SK-N-SH (cell line): ENCODE data around the gene MFAP4.

Experiments used
- GABPA ChIP-seq: IDR thresholded peaks from 2 replicates; pipeline ENCODE4 v1.4.0; 2012; ENCODE audit warnings: low read depth, mild to moderate bottlenecking
- POLR2AphosphoS5 ChIP-seq: IDR thresholded peaks from 2 replicates; pipeline ENCODE4 v1.6.1; 2012; ENCODE audit warnings: low read depth, low read length
- TEAD4 ChIP-seq: IDR thresholded peaks from 2 replicates; pipeline ENCODE4 v1.4.0; 2012; ENCODE audit warnings: mild to moderate bottlenecking, borderline replicate concordance; ENCODE audit not compliant: insufficient read depth
- TF ChIP-seq, protein P1 (sequence below): fragments of 200-600 bp; sonication (generic); IDR thresholded peaks from 2 replicates; pipeline ENCODE4 v1.6.1; 2017; ENCODE audit warnings: antibody characterized with exemption, mild to moderate bottlenecking, moderate library complexity

DNA sequence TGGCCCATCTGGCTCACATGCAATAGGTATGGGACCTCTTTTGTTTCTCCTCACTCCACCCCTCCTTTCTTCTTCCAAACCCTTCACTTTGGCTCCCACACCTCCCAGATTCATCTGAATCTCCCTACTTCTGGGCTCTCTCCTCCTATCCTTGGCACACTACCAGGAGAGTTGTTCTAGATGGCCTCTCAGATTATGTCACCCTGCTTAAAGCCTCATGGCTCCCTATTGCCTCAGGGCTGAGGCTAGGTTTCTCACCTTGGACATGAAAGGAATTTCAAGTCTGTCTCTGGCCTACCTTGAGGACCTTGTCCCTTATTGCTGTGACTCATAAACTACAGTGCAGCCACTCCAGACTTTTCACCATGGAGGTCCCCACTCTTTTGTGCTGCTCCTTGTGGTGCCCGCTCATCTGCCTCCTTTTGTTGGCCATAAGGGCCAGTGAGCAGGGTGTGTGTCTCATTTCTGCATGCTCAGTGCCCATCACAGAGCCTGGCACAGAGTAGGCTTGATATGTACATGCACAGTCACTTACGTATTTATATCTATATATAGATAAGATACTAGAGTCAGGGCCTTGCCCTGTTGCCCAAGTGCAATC, 1.0 kb upstream of the MFAP4 start:
- TF ChIP-seq TEAD4 (no peak), POLR2AphosphoS5 (no peak), GABPA (no peak)
- TF ChIP-seq, protein P1, sequence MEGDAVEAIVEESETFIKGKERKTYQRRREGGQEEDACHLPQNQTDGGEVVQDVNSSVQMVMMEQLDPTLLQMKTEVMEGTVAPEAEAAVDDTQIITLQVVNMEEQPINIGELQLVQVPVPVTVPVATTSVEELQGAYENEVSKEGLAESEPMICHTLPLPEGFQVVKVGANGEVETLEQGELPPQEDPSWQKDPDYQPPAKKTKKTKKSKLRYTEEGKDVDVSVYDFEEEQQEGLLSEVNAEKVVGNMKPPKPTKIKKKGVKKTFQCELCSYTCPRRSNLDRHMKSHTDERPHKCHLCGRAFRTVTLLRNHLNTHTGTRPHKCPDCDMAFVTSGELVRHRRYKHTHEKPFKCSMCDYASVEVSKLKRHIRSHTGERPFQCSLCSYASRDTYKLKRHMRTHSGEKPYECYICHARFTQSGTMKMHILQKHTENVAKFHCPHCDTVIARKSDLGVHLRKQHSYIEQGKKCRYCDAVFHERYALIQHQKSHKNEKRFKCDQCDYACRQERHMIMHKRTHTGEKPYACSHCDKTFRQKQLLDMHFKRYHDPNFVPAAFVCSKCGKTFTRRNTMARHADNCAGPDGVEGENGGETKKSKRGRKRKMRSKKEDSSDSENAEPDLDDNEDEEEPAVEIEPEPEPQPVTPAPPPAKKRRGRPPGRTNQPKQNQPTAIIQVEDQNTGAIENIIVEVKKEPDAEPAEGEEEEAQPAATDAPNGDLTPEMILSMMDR, result no peak
